Vagina (tissue), 2 donors: Measurements from ENCODE around the gene VPS4A.

ENCODE experiments used
- CTCF ChIP-seq, 3 experiments: fragments of 450-650 bp in 2 of 3; fragments of 200-600 bp in 1 of 3; sonication (generic) in 1 of 3; IDR thresholded peaks; one replicate each; pipeline ENCODE4 v1.5.1; 2017 to 2019; ENCODE audit warnings: antibody characterized with exemption in 3 of 3, mild to moderate bottlenecking in 2 of 3, moderate library complexity in 2 of 3
- POLR2A ChIP-seq, 2 donors: fragments of 450-650 bp; IDR thresholded peaks; one replicate each; pipeline ENCODE4 v1.6.1; 2017; ENCODE audit warnings: antibody characterized with exemption in 2 of 2, mild to moderate bottlenecking in 2 of 2, moderate library complexity in 2 of 2

DNA sequence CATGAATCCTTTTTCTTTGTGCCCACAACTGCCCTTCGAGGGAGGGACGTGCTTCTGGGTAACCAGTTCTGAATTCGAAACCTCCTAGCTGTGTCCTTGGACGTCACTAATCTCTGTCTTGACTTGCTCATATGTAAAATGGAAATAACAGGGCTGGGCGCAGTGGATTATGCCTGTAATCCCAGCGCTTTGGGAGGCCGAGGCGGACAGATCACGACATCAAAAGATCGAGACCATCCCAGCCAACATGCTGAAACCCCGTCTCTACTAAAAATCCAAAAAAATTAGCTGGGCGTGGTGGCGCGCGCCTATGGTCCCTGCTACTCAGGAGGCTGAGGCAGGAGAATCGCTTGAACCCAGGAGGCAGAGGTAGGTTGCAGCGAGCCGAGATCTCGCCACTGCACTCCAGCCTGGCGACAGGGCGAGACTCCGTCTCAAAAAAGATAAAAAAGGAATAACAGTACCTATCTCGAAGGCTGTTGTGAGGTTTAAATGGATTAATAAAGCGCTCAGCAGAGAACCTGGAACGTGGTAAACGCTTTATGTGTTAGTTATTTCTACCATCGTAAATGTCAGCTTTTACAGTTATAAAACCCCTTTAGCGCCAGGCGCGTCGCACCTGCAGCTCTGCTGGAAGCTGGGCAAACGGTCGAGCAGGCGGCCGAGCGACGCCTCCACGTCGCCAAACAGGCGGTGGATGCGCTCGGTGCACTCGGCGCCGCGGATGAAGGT, 27.6 kb downstream of the VPS4A start:
- no peak for TF ChIP-seq CTCF (IDR thresholded peaks at IDR 0.05)
- no peak for TF ChIP-seq POLR2A (IDR thresholded peaks at IDR 0.05)
